DMS53 treated with DMSO at 0.1 percent for 48 hours (cell line): ENCODE results near the gene TBC1D25.

Experiments used
- DNase-seq: peaks from one replicate; lab custom pipeline; 2025; ENCODE audit not compliant: unreplicated experiment; lab: John Stamatoyannopoulos, UW

TBC1D25 gene

DNA sequence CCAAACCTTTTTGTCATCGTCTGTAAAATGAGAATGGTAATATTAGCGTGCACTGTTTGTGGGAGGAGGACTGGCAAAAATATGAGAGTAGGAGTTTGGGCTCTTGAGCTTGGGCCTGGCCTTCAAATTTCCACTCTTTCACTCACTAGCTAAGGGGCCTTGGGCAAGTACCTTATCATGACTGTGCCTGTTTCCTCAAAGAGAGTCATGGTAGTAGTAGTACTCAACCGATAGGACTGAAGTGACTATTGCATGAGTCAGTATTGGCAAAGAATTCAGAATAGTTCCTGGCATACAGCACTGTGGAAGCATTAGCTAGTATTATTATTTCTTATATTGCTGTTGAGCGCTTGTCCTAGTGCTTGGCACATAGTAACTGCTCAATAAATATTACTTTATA lies 18.8 kb downstream of the TBC1D25 start:
- DNase-seq = no peak

GRCh38 chrX:48559636-48560035 lies 20.1 kb downstream of the TBC1D25 start:
- DNase-seq = no peak

GRCh38 chrX:48560056-48560455 lies 20.5 kb downstream of the TBC1D25 start:
- DNase-seq = no peak

DNA sequence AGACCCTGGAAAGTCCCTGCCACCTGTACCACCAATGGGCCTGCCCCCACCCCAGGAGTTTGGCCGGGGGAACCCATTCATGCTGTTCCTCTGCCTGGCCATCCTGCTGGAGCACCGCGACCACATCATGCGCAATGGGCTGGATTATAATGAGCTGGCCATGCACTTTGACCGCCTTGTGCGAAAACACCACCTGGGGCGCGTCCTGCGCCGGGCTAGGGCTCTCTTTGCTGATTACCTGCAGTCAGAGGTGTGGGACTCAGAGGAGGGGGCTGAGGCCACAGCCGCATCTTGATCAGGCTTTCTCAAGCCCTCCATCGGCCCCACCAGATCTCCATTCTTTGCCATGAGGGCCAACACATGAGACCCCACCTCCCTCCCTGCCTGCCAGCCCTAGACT lies 21.2 kb downstream of the TBC1D25 start:
- DNase-seq = no peak

DNA sequence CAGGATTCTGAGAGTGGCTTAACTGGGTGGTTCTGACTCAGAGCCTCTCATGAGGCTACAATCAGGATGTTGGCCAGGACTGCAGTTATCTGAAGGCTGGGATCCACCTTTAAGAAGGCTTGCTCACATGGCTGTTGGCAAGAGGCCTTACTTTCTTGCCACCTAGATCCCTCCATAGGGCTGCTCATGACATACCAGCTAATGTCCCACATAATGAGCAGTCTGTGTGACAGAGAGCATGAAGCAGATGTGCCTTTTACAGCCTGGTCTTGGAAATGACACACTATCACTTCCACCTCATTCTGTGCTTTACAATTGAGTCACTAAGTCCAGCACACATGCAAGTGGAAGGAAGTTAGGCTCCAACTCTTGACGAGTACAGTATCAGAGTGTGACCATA lies 30.4 kb downstream of the TBC1D25 start:
- no peak for DNase-seq

GRCh38 chrX:48573690-48574269 lies 34.3 kb downstream of the TBC1D25 start:
- DNase-seq = peak; percentile 65

DNA sequence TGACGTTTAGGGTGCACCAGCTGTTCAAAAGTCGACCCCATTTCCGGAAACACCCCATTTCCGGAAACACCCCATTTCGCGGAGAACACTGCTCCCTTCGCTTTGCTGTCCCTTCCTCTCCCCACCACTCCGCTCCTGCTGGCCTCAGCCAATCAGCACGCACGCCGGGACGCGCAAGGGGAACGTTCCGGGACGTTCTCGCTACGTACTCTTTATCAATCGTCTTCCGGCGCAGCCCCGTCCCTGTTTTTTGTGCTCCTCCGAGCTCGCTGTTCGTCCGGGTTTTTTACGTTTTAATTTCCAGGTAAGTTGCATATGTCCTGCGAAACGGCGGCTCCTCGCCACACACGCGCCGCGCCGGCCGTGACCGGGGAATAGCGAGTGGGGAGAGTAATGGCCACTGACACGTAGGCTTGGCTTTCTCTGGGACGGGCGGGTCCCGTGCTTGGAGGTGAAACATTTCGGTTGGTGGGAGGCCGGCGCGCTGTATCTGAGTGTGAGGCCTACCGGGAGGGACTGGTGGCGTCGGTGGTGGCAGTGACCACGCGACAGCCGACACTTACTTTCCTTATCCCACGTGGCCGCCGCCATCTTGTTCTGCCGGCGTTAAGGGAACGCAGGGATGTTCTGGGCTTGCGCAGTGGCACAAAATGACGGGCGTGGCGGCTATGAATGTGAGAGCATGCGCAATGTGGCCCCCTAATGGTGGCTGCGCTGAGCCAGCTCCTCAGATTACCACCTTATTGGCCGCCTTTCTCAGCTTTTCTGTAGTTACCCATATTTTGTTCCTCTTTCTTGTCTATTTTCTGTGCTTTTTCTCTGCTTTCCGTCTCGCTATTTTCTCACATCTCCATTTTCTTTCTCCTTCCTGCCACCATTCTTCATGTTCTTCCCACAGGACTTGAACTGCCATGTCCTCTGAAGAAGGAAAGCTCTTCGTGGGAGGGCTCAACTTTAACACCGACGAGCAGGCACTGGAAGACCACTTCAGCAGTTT lies 35.1 kb downstream of the TBC1D25 start, which contains the start of gene RBM3:
Gene RBM3, plus strand, starts transcription at position 215 of the 997 bp plus-strand sequence. Its CDS starts 697 bp downstream, at position 912.
- DNase-seq = peak; percentile 87

GRCh38 chrX:48575642-48576041 lies 36.1 kb downstream of the TBC1D25 start:
- DNase-seq = no peak

DNA sequence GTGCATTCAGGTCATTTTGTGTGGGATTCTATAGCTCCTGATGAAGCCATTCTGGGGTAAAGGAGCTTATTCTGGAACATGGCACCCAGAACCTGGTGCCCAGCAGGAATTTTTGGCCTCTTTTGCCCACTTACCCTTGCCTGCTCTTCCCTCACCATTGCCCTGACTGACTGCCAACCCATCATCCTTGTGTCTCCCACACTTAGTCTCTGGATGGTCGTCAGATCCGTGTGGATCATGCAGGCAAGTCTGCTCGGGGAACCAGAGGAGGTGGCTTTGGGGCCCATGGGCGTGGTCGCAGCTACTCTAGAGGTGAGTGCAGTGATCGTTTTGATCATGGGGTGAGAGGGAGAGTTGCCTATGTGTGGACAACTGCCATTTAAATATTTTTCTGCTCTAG lies 36.6 kb downstream of the TBC1D25 start:
- DNase-seq = no peak

DNA sequence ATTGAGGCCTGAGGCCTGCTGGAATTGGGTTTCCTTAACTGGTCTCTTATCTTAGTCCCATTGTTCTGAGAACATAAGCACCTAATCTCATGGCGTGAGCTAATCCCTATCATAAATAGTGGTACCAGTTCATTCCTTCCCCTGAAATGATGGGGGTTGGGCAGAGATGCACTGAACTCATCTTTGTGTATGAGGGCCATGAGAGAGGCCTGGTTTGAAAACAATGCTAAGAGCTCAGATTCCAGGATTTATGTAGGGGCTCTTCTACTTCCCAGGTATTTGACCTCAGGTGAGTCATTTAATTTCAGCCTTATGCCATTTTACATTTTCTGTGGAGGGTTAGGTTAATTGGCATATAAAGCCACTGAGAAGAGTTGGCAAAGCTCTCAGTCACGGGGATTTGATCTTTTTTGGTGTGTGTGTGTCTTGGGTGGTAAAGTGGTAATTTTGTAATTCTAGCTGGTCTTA lies 39.2 kb downstream of the TBC1D25 start:
- DNase-seq = no peak

DNA sequence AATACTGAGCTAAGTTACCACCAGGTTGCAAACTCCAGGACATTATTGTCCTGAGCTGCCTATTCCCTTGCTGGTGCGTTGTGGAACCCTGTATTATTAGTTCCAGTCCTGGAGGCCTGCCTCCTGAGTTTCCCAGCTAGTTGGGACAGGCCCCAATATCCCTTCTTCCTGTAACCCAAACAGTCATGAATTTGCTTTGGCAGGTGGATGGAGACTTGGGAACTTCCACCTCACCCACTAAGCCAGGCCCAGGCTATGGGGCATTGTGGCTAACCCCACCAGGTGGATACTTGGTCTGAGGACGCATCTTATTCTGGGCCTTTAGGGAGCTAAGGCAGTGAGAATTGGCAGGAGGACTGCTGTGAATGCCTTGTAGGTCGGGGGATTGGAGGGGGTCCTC lies 39.7 kb downstream of the TBC1D25 start:
- DNase-seq = no peak

- DNase-seq = no peak
Observed at GRCh38 chrX:48580662-48581061, 41.1 kb downstream of the TBC1D25 start.

DNA sequence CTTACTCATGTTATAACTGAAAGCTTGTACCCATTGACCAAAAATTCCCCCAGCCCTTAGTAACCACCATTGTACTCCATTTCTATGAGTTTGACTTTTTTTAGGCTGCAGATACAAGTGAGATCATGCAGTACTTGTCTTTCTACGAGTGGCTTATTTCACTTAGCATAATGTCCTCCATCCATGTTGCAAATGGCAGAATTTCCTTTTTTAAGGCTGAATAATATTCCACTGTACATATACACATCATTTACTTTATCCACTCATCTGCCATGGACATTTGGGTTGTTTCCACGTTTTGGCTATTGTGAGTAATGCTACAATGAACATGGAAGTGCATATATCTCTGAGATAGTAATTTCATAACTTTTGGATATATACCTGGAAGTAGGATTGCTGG lies 45.2 kb downstream of the TBC1D25 start:
- no peak for DNase-seq

DNA sequence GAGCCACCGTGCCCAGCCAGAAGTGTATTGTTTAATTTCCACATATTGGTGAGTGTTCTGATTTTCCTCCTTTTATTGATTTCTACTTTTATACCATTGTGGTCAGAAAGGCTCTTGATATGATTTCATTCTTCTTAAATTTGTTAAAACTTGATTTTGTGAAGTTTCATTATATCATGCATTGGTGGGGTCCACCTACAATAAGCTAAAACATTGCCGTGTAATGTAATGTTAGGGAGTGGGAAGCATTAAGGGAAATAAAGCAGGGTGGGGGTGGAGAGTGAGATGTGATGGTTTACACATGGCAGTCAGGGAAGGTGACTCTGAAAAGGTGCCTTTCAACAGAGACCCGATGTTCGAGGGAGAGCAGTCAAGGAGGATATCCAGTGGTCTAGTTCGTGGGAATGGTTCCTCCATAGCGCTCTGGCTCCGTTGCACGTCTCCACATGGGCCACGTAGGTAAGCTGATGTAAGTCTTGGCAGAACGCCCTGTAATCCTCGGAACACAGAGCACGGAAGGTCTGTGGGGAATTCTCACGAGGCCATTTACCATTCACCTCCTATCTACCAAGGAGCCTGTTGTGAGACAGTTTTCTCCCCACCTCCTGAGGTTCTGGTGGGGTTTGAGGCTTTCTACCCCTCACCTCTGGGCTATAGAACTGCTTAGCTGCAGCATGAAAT lies 50.1 kb downstream of the TBC1D25 start:
- no peak for DNase-seq

- no peak for DNase-seq
Observed at GRCh38 chrX:48590203-48591103, 50.9 kb downstream of the TBC1D25 start.

- peak; percentile 10 for DNase-seq
Observed at GRCh38 chrX:48591255-48591791, 51.8 kb downstream of the TBC1D25 start.

DNA sequence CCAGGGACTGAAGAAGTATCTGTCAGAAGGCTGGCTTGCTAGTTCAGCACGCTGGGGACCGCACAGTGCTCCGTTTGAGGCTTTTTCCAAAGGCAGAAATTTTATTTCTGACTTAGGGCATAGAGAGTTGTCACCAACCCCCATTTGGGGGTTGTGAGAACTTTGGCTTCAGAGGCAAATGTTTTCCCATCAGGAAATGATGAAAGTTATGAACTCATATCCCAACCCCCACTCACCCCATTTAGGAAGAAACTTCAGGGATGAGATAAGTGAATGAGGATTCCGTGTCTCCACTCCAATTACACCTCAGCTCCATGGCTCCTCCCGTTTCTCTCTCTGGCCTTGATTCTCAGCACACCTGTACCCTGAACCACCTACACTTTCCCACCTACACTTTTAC lies 53.5 kb downstream of the TBC1D25 start:
- DNase-seq = no peak

- DNase-seq = no peak
Observed at GRCh38 chrX:48595929-48596328, 56.4 kb downstream of the TBC1D25 start.

GRCh38 chrX:48597353-48598264 lies 58.1 kb downstream of the TBC1D25 start, which contains the start of gene WDR13:
Gene WDR13 (plus strand): TSS chrX:48597492. CDS start chrX:48597997, 505 bp downstream.
- DNase-seq = peak; percentile 91
